Measurements from ENCODE around the gene ARHGDIA.
A peak's percentile ranks its signal among the peaks of the same experiment; 100 is the strongest.

The ARHGDIA gene

GRCh38 chr17:81833160-81833920, 37.8 kb downstream of the ARHGDIA start, which contains the start of gene MCRIP1:
Gene MCRIP1 (minus strand): TSS chr17:81833291. CDS start chr17:81824506, 8,785 bp downstream.
- H3K27ac ChIP-seq (ENCODE audit: low read depth, low read length): peak within 1 kb of the TSS; percentile 92
- no peaks in the 10 kb centered on the region for H3K36me3 ChIP-seq (ENCODE audit: insufficient read depth, low read length)
- H3K27me3 ChIP-seq (ENCODE audit: control insufficient read depth in 1 of 2, insufficient read depth in 2 of 2, low read length in 2 of 2): no peaks in the 10 kb centered on the region
- peaks cover 19% of the 10 kb centered on the region for H3K4me1 ChIP-seq (ENCODE audit: insufficient read depth, low read length)
- no peaks in the 10 kb centered on the region for H3K9me3 ChIP-seq (ENCODE audit: low read length)
- H3K9ac ChIP-seq (ENCODE audit: low read length): peak within 1 kb of the TSS; percentile 91
- peak within 1 kb of the TSS; percentile 81 to 87 for H3K4me3 ChIP-seq (ENCODE audit: low read depth in 1 of 2, low read length in 2 of 2)

- H3K4me3 ChIP-seq (ENCODE audit: low read depth in 1 of 2, low read length in 2 of 2): peak overlapping the region; percentile 81 to 87
- H3K36me3 ChIP-seq (ENCODE audit: insufficient read depth, low read length): no peaks in the 10 kb centered on the region
- peak overlapping the region; percentile 75 for H3K27ac ChIP-seq (ENCODE audit: low read depth, low read length)
- no peaks in the 10 kb centered on the region for H3K27me3 ChIP-seq (ENCODE audit: control insufficient read depth in 1 of 2, insufficient read depth in 2 of 2, low read length in 2 of 2)
- peak overlapping the region; percentile 91 for H3K9ac ChIP-seq (ENCODE audit: low read length)
- H3K4me1 ChIP-seq (ENCODE audit: insufficient read depth, low read length): peaks cover 19% of the 10 kb centered on the region
- no peaks in the 10 kb centered on the region for H3K9me3 ChIP-seq (ENCODE audit: low read length)
These were observed 38.5 kb downstream of the ARHGDIA start for GRCh38 chr17:81832608-81833159.

GRCh38 chr17:81831957-81832607, 39.1 kb downstream of the ARHGDIA start:
- Histone ChIP-seq H3K9ac (ENCODE audit: low read length) (peak overlapping the region; percentile 91), H3K9me3 (ENCODE audit: low read length) (no peaks in the 10 kb centered on the region), H3K4me3 (ENCODE audit: low read depth in 1 of 2, low read length in 2 of 2) (peak overlapping the region; percentile 81 to 87), H3K4me1 (ENCODE audit: insufficient read depth, low read length) (peaks cover 19% of the 10 kb centered on the region), H3K27me3 (ENCODE audit: control insufficient read depth in 1 of 2, insufficient read depth in 2 of 2, low read length in 2 of 2) (no peaks in the 10 kb centered on the region), H3K36me3 (ENCODE audit: insufficient read depth, low read length) (no peaks in the 10 kb centered on the region), H3K27ac (ENCODE audit: low read depth, low read length) (peak overlapping the region; percentile 75)

- H3K27me3 ChIP-seq (ENCODE audit: control insufficient read depth in 1 of 2, insufficient read depth in 2 of 2, low read length in 2 of 2): no peaks in the 10 kb centered on the region
- H3K36me3 ChIP-seq (ENCODE audit: insufficient read depth, low read length): no peaks in the 10 kb centered on the region
- peaks cover 19% of the 10 kb centered on the region for H3K4me1 ChIP-seq (ENCODE audit: insufficient read depth, low read length)
- no peaks in the 10 kb centered on the region for H3K9me3 ChIP-seq (ENCODE audit: low read length)
- H3K27ac ChIP-seq (ENCODE audit: low read depth, low read length): no peak overlapping the region
- H3K4me3 ChIP-seq (ENCODE audit: low read depth in 1 of 2, low read length in 2 of 2): peak overlapping the region; percentile 12 to 87
- H3K9ac ChIP-seq (ENCODE audit: low read length): peak overlapping the region; percentile 91
These were observed 39.6 kb downstream of the ARHGDIA start for GRCh38 chr17:81831563-81831956.

- Histone ChIP-seq H3K4me1 (ENCODE audit: insufficient read depth, low read length) (peaks cover 19% of the 10 kb centered on the region), H3K36me3 (ENCODE audit: insufficient read depth, low read length) (no peaks in the 10 kb centered on the region), H3K9me3 (ENCODE audit: low read length) (no peaks in the 10 kb centered on the region), H3K27ac (ENCODE audit: low read depth, low read length) (no peak overlapping the region), H3K4me3 (ENCODE audit: low read depth in 1 of 2, low read length in 2 of 2) (no peak overlapping the region), H3K9ac (ENCODE audit: low read length) (no peak overlapping the region), H3K27me3 (ENCODE audit: control insufficient read depth in 1 of 2, insufficient read depth in 2 of 2, low read length in 2 of 2) (no peaks in the 10 kb centered on the region)
These were observed 41.3 kb downstream of the ARHGDIA start for GRCh38 chr17:81829858-81830257.

GRCh38 chr17:81828656-81829055, 42.5 kb downstream of the ARHGDIA start:
- H3K4me1 ChIP-seq (ENCODE audit: insufficient read depth, low read length): peaks cover 13% of the 10 kb centered on the region
- no peak overlapping the region for H3K4me3 ChIP-seq (ENCODE audit: low read depth in 1 of 2, low read length in 2 of 2)
- no peak overlapping the region for H3K9ac ChIP-seq (ENCODE audit: low read length)
- no peaks in the 10 kb centered on the region for H3K27me3 ChIP-seq (ENCODE audit: control insufficient read depth in 1 of 2, insufficient read depth in 2 of 2, low read length in 2 of 2)
- no peak overlapping the region for H3K27ac ChIP-seq (ENCODE audit: low read depth, low read length)
- no peaks in the 10 kb centered on the region for H3K36me3 ChIP-seq (ENCODE audit: insufficient read depth, low read length)
- no peaks in the 10 kb centered on the region for H3K9me3 ChIP-seq (ENCODE audit: low read length)

- Histone ChIP-seq H3K27ac (ENCODE audit: low read depth, low read length) (no peak overlapping the region), H3K4me3 (ENCODE audit: low read depth in 1 of 2, low read length in 2 of 2) (no peak overlapping the region), H3K4me1 (ENCODE audit: insufficient read depth, low read length) (peaks cover 13% of the 10 kb centered on the region), H3K9ac (ENCODE audit: low read length) (no peak overlapping the region), H3K27me3 (ENCODE audit: control insufficient read depth in 1 of 2, insufficient read depth in 2 of 2, low read length in 2 of 2) (no peaks in the 10 kb centered on the region), H3K36me3 (ENCODE audit: insufficient read depth, low read length) (no peaks in the 10 kb centered on the region), H3K9me3 (ENCODE audit: low read length) (no peaks in the 10 kb centered on the region)
These were observed 45.2 kb downstream of the ARHGDIA start for GRCh38 chr17:81825841-81826466.

- Histone ChIP-seq H3K36me3 (ENCODE audit: insufficient read depth, low read length) (no peaks in the 10 kb centered on the region), H3K27ac (ENCODE audit: low read depth, low read length) (no peak overlapping the region), H3K9me3 (ENCODE audit: low read length) (no peaks in the 10 kb centered on the region), H3K4me1 (ENCODE audit: insufficient read depth, low read length) (peaks cover 13% of the 10 kb centered on the region), H3K9ac (ENCODE audit: low read length) (no peak overlapping the region), H3K4me3 (ENCODE audit: low read depth in 1 of 2, low read length in 2 of 2) (no peak overlapping the region), H3K27me3 (ENCODE audit: control insufficient read depth in 1 of 2, insufficient read depth in 2 of 2, low read length in 2 of 2) (peaks cover 0 to 3% of the 10 kb centered on the region in 2 donors)
These were observed 46.5 kb downstream of the ARHGDIA start for GRCh38 chr17:81824595-81824994.

- H3K4me1 ChIP-seq (ENCODE audit: insufficient read depth, low read length): peaks cover 13% of the 10 kb centered on the region
- H3K36me3 ChIP-seq (ENCODE audit: insufficient read depth, low read length): no peaks in the 10 kb centered on the region
- no peak overlapping the region for H3K27ac ChIP-seq (ENCODE audit: low read depth, low read length)
- H3K9me3 ChIP-seq (ENCODE audit: low read length): no peaks in the 10 kb centered on the region
- H3K9ac ChIP-seq (ENCODE audit: low read length): no peak overlapping the region
- H3K4me3 ChIP-seq (ENCODE audit: low read depth in 1 of 2, low read length in 2 of 2): no peak overlapping the region
- peaks cover 0 to 7% of the 10 kb centered on the region in 2 donors for H3K27me3 ChIP-seq (ENCODE audit: control insufficient read depth in 1 of 2, insufficient read depth in 2 of 2, low read length in 2 of 2)
These were observed 47.2 kb downstream of the ARHGDIA start for GRCh38 chr17:81823820-81824550.

GRCh38 chr17:81822996-81823819, 47.9 kb downstream of the ARHGDIA start:
- Histone ChIP-seq H3K27ac (ENCODE audit: low read depth, low read length) (no peak overlapping the region), H3K9ac (ENCODE audit: low read length) (no peak overlapping the region), H3K9me3 (ENCODE audit: low read length) (no peaks in the 10 kb centered on the region), H3K36me3 (ENCODE audit: insufficient read depth, low read length) (no peaks in the 10 kb centered on the region), H3K4me1 (ENCODE audit: insufficient read depth, low read length) (peaks cover 13% of the 10 kb centered on the region), H3K27me3 (ENCODE audit: control insufficient read depth in 1 of 2, insufficient read depth in 2 of 2, low read length in 2 of 2) (peaks cover 0 to 7% of the 10 kb centered on the region in 2 donors), H3K4me3 (ENCODE audit: low read depth in 1 of 2, low read length in 2 of 2) (no peak overlapping the region)

Measured in muscle layer of colon (tissue), 2 donors.